Anterior cingulate cortex (tissue), 58 donors: ENCODE measurements around the gene R3HDM4.

Experiments used
- DNase-seq, 58 donors: peaks; one replicate each; lab custom pipeline; 2025; lab: John Stamatoyannopoulos, UW

Gene R3HDM4

DNA sequence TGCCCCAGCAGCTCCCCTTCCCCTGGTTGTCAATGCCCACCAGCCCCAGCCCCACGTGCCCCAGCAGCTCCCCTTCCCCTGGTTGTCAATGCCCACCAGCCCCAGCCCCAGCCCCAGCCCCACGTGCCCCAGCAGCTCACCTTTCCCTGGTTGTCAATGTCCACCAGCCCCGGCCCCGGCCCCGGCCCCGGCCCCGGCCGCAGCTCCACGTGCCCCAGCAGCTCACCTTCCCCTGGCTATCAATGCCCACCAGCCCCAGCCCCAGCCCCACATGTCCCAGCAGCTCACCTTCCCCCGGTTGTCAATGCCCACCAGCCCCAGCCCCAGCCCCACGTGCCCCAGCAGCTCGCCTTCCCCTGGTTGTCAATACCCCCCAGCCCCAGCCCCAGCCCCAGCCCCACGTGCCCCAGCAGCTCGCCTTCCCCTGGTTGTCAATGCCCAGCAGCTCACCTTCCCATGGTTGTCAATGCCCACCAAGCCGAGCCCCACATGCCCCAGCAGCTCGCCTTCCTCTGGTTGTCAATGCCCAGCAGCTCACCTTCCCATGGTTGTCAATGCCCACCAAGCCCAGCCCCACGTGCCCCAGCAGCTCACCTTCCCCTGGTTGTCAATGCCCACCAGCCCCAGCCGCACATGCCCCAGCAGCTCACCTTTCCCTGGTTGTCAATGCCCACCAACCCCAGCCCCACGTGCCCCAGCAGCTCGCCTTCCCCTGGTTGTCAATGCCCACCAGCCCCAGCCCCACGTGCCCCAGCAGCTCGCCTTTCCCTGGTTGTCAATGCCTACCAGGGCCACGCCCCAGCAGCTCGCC lies 34.1 kb downstream of the R3HDM4 start:
- DNase-seq: peak in 3 of 58 donors; percentile 21 to 42 (median 24)

DNA sequence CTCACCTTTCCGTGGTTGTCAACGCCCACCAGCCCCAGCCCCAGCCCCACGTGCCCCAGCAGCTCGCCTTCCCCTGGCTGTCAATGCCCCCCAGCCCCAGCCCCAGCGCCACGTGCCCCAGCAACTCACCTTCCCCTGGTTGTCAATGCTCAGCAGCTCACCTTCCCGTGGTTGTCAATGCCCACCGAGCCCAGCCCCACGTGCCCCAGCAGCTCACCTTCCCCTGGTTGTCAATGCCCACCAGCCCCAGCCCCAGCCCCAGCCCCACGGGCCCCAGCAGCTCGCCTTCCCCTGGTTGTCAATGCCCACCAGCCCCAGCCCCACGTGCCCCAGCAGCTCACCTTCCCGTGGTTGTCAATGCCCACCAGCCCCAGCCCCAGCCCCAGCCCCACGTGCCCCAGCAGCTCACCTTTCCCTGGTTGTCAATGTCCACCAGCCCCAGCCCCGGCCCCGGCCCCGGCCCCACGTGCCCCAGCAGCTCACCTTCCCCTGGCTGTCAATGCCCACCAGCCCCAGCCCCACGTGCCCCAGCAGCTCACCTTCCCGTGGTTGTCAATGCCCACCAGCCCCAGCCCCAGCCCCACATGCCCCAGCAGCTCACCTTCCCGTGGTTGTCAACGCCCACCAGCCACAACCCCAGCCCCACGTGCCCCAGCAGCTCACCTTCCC lies 34.9 kb downstream of the R3HDM4 start:
- DNase-seq: peak in 1 of 58 donors; percentile 14

DNA sequence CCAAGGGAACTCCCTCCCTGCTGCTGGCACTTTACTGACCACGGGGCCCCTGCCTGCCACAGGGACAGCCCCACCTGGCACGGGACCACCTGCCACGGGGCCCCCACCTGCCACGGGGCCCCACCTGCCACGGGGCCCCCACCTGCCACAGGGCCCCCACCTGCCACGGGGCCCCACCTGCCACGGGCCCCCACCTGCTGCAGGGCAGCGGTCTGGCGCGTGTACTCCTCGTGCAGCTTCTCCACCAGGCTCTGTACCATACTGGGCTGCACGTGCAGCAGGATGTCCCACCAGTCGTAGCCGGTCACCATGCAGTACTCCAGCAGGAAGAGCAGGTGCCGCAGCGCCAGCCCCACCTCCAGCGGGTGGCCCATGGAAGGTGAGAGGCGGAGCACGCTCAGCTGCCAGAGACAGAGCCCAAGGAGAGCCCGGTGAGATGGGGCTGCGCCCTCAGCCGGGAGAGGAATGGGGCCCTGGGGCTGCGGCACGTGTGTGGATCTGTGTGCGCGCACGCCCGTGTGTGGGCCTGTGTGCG lies 36.2 kb downstream of the R3HDM4 start:
- DNase-seq: no peak

DNA sequence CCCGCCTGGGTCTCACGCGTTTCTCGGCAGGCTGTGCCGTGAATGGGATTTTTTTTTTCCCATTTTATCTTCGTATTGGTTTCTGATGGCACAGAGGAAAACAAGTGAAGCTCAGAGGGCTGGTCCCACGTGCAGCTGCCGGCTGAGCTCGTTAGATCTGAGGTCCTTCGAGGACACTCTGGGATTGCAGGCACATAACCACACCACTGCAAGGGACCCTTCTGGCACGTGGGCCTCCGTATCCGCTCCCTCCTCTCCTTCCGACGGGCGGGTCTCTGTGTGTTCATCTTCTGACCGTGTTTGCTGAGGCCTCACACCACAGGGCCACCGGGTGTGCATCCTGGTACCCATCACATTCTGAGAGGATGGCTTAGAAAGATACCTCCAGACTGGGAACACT lies 36.9 kb downstream of the R3HDM4 start:
- DNase-seq: peak in 4 of 58 donors; percentile 14 to 29 (median 21)

DNA sequence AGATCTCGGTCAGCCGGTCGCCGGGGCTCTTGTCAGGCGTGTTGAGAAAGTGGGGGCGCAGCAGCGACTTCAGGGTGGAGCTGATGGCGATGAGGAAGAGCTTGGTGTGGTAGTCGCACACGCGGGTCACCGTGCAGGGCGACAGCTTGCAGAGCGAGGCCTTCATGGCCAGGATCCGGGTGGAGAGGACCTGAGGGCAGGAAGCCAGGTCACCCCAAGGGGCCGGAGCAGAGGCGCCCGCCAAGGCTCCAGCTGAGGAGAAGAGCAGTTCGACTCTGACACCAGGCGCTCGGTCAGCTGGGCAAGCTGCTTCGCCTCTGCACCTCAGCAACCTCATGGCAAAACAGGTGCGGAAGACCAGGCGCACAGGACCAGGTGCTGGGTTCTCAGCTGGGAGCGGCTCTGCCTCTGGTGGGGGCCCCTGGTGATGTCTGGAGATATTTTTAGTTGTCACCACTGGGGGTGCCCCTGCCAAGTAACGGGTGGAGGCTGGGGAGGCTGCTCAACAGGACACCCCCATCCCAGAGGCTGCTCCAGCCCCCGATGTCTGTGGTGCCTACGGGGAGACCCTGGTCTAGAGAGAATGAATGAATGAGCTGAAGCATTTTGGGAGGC lies 37.6 kb downstream of the R3HDM4 start:
- no peak for DNase-seq

DNA sequence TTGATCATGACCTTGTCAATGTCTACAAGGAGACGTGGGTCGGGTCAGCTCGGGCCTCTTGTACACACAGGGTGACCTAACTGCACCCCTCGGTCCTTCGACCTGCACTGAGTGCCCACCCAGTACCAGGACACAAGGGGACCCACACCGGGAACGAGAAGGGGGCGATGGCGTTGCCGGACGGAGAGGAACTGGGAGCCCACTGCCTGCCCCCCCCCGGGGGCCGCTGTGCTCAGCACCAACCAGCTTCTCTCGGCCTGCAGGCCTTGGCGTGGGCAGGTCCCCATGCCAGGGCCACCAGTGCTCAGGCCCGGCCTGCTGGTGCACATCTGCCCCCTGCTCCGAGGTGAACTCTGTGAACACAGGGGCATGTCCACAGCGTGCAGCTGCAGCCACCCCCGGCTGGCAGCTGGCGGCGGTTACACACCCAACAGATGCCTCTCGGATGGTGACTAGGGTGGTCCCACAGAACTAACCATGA lies 39.4 kb downstream of the R3HDM4 start:
- no peak for DNase-seq

DNA sequence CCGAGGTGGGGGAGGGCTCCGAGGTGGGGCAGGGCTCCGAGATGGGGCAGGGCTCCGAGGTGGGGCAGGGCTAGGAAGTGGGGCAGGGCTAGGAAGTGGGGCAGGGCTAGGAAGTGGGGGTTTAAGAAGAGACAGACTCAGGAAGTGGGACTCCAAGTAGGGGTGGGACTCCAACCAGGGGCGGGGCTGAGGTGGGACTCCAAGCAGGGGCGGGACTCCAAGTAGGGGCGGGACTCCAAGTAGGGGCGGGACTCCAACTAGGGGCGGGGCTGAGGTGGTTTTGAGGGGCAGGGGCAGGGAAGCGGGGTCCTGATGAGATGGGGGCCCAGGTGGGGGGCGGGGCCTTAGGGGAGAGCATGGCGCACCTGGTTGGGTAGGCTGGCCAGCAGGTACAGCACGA lies 39.9 kb downstream of the R3HDM4 start:
- peak in 1 of 58 donors; percentile 33 for DNase-seq

DNA sequence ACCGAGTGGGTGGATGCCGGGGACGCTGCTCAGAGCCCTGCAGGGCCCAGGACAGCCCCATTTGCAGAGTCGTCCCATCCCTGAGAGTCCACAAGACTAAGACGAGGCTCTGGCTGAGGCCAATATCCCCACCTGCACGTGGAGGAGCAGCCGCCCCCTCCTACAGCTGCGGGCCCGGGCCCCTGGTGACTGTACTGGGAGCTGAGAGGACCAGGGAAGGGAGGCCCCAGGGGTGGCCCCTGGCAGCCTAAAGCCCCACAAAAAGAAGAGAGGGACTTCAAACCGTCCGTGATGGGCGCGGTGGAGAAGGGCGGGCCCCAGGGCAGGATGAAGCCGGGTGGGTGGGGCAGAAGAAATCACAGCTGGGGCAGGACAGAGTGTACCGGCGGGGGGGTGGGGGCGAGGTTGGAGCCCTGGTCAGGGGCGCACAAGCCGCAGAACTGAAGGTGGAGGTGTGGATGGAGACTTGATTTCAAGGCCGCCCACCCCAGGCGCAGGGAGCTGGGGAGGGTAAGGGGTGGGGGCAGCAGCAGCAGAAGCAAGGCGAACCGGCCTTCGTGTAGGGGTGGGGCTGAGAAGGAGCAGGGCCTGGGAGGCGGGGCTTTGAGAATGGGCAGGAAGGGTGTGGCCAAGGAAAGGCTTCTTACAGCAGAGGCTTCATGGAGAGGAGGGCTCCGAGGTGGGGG lies 40.6 kb downstream of the R3HDM4 start:
- DNase-seq: no peak

DNA sequence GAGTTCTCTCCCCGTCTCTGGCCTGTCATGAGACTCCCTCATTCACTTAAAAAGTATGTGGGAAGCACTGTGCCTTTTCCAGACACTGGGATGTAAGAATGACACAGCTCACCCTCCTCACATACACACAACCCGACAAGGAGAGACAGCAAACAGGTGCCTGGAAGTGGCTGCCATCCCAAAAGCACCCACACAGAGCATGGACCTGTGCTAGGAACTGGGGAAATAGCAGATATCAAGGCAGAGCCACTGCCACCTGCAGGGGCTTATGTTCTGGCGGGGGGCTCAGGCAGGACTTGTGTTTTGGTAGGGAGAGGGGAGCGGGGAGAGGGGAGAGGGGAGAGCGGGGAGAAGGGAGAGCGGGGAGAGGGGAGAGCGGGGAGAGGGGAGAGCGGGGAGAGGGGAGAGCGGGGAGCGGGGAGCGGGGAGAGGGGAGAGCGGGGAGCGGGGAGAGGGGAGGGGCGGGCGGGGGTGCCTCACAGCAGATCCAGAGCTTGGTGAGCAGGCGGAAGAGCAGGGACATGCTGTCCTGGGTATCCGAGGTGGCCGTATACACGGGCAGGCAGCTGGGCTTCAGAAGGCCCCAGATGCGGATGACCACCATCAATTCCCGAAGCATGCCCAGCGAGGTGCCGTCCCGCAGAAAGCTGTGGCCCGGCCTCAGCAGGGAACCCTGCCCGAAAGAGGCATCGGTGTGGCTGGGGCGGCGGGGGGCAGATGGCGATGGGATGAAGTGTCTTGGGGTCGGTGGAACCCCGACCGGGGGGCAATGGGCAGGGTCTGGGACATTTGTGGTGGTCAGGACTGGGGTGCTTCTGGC lies 41.4 kb downstream of the R3HDM4 start:
- DNase-seq: peak in 4 of 58 donors; percentile 23 to 51 (median 38)

DNA sequence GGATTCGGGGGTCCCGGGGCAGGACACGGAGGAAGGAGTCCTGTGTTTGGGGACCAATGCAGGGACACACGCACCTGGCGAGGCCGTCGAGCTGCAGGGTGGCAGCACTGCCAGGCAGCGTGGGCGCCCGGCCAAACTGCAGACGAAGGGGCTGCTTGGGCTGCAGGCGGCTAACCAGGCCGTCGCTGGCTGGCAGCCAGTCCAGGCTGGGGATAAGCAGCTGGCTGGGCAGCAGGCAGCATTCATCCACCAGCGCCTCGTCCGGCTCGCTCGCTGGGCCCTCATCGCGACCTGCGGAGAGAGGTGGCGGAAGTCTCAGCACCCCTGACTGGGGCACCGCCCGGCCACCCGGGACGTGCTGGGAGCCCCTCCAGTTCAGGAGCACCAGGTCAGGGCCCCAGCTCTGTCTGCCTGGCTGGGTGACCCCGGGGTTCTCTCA lies 42.0 kb downstream of the R3HDM4 start:
- DNase-seq: peak in 31 of 58 donors; percentile 11 to 62 (median 34)

DNA sequence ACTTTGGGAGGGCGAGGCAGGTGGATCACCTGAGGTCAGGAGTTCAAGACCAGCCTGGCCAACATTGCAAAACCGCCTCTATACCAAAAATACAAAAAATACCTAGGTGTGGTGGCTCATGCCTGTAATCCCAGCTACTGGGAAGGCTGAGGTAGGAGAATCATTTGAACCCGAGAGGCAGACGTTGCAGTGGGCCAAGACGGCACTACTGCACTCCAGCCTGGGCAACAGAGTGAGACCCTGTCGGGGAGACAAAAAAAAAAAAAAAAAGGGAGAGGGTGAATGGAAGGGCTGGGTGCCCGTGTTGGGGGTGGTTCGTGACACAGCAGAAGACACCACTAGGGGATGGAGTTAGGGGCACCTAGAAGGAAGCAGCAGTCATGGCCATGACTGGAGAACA lies 42.7 kb downstream of the R3HDM4 start:
- DNase-seq: no peak

DNA sequence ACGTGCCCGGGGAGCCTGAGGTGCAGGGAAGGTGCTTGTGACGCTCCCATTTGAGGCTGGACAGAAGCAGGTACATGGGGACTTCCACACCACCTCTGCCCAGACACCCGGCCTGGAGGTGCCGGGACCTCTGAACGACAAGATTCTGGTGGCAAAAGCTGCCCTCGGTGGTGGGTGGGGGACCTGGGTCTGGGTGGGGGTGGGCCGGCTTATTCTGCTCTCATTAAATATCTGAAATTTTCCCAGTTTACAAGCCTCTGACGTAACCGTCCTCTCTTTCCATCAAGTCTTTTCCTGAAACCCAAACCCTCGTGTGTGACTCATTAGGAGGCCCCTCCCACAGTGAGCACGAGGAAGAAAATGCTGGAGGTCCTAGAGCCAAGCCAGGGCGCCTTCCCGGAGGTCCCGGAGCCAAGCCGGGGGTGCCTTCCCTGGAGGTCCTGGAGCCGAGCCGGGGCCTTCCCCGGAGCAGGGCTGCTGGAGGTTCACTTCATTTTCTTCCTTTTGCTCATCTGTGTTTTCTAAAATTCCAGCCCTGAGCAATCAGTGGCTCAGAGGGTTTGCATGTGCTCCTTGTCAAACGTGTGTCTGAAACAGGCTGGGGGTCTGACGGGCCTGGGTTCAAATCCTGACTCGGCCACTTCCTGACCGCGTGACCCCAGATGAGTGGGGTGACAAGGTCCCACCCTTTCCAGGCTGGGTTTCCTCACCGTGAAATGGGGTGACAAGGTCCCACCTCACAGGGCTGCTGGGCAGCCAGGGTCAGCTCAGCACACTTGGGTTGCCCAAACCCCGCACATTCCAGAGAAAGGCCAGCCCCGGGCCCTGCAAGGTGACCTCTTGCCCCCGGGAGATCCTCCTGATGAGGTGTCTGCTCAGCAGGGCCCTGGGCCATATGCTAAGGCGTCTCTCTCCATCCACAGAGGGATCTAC lies 43.5 kb downstream of the R3HDM4 start:
- DNase-seq: no peak

DNA sequence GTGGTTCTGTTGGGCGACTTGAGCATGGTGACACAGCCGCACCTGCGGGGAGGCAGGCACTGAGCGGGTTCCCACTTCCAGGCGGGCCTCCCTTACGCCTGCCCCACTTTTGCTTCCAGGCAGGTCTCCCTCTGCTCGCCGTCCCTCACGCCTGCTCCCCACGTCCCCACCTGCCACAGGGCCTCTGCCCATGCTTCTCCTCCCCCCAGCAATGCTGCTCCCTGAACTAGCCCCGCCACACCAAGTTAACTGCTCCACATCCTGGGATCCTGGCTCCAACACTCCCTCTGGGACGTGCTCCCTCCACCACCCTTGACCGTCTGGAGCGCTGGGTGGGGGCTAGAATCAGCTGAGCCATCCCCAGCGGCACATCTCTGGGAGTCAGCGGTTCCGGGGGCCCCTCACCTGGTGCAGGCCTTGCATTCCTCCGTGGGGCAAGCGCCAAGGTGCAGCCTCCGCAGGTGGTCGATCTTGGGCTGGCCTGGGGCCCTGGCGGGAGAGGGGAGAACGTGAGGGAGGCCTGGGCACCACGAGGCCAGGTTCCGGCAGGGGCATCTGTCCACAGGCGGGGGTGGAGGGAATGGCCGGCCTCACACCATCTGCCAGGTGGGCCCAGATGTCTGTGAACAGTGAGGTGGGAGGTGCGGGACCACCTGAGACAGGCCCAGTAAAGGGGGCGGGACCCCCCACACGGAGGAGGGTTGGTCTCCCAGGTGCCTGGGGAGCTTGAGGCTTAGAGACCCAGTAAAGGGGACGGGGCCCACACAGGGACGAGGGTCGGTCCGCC lies 44.4 kb downstream of the R3HDM4 start:
- DNase-seq: no peak

DNA sequence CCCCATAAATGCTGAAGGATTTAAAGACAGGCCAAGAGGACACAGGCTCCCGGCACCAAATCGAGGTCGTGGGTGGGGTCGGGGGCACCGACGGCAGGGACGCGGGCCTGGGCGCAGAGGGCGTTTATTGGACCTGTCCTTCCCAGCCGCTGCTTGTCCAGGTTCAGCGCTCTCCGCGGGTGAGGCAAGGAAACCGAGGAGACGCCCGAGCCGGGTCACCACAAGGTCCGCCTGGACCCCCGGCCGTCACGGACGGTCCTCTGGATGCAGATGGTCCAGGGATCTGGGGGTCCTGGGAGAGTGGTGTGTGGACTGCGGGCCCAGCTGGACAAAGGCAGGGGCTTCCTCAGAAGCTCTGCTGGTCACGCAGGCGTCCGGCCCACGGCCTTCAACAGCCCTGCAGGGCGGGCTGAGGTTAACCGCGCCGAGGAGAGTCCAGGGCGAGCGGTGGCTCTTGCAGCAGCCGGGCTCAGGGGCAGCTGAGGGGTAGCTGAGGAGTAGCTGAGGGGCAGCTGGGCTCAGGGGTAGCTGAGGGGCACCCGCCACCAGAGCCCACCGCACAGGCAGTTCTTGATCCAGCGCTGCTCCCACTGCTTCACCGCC lies 45.1 kb downstream of the R3HDM4 start:
- no peak for DNase-seq

DNA sequence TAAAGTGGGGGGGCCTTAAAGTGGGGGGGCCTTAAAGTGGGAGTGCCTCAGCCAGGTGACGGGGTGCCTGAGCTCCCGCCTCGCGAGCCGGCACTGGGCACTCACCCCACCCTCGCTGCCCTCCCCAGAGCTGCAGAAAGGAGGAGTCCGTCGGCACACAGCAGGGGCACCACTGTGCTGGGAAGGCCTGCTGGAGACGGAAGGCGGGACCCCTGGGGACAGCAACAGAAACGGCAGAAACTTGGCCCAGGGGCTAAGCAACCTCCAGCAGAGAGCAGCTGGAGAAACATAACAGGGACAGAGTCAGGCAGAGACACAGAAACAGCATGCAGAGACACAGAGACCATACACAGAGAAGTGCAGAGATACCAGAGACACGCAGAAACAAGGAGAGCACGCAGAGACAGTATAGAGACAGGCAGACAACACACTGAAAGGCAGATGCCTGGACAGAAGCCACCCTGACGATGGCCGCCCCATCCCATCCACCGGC lies 45.7 kb downstream of the R3HDM4 start:
- no peak for DNase-seq

DNA sequence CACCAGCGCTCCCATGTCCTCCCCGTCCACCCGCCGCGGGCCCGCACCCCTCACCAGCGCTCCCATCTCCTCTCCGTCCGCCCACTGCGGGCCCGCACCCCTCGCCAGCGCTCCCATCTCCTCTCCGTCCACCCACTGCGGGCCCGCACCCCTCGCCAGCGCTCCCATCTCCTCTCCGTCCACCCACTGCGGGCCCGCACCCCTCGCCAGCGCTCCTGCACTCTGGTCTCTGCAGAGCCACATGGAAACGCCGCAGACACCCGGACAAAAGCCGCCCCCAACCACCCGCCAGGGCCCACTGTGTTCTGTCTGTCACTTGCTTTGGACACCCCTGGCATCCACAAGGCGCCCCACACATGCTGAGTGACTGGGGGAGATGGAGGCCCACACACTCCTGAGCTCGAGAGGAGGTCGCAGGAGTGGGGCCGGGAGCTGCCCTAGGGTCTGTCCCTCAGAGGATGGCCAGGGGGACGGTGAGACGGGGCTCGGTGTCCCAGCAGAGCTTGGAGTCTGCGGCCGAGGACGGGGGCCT lies 46.2 kb downstream of the R3HDM4 start:
- no peak for DNase-seq

DNA sequence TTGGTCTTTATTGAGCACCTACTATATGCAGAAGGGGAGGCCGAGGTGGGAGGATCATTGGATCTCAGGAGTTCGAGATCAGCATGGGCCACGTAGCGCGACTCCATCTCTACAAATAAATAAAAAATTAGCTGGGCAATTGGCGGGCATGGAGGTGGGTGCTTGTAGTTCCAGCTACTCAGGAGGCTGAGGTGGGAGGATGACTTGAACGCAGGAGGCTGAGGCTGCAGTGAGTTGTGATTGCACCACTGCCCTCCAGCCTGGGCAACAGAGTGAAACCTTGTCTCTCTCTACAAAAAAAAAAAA lies 49.8 kb downstream of the R3HDM4 start:
- no peak for DNase-seq
